ENCODE results near the gene SCAPER.

DNA sequence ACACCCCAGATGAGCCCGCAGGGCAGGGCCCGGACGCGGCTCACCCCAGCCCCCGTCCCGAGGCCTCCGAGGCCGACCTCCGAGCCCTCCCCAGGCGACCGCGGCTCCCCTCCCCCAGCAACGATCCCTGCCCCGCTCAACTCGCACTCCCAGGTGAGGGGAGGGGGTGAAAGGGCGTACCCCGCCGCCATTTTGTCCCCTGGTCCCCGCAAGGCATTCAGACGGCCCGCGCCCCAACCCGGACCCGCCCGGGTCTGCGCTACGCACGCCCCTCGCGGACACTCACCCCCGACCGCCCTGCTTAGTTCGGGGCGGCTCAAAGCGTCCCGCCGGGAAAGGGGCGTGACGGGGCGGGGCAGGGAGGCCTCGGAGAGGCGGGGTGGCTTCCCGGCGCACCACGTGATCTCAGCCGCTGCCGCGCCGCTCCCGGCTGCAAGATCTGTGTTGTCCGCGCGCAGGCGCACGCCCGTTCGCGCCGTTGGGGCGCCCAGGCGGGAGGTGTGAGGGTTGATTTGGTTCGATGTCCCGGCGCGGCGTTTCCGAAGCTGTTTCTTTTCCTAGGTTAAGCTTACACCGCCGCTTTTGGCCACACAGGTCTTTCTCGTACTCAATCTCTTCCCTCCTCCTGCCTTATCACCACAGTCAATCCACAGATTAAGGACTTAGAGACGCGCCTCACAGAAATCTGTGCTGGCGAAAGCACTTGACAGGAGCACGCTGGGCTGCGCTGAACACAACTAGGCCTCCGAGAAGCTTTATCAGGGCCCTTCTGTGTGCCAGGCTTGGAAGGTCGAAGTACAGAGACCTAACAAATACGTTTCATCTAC lies at the start of gene SCAPER:
- TF ChIP-seq, protein P1, sequence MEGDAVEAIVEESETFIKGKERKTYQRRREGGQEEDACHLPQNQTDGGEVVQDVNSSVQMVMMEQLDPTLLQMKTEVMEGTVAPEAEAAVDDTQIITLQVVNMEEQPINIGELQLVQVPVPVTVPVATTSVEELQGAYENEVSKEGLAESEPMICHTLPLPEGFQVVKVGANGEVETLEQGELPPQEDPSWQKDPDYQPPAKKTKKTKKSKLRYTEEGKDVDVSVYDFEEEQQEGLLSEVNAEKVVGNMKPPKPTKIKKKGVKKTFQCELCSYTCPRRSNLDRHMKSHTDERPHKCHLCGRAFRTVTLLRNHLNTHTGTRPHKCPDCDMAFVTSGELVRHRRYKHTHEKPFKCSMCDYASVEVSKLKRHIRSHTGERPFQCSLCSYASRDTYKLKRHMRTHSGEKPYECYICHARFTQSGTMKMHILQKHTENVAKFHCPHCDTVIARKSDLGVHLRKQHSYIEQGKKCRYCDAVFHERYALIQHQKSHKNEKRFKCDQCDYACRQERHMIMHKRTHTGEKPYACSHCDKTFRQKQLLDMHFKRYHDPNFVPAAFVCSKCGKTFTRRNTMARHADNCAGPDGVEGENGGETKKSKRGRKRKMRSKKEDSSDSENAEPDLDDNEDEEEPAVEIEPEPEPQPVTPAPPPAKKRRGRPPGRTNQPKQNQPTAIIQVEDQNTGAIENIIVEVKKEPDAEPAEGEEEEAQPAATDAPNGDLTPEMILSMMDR (IDR thresholded peaks at IDR 0.05) = peak in 2 of 6 experiments; percentile 16 to 19
- TF ChIP-seq POLR2A (IDR thresholded peaks at IDR 0.05) = peak; percentile 48 to 50

Data from Peyer's patch (tissue), 4 donors.